C4-2B (cell line): ENCODE measurements around the gene PAOX.

Source experiments
- H3K27ac ChIP-seq: fragments of 450-650 bp; 2 replicates; pipeline ENCODE4 v1.5.1; 2017
- CTCF ChIP-seq: fragments of 450-650 bp; conservative IDR thresholded peaks from 2 replicates; pipeline ENCODE4 v1.5.1; 2017; ENCODE audit warnings: mild to moderate bottlenecking
- ZFX ChIP-seq: fragments of 450-650 bp; IDR thresholded peaks from 2 replicates; pipeline ENCODE4 v1.6.1; 2017

The PAOX gene

DNA sequence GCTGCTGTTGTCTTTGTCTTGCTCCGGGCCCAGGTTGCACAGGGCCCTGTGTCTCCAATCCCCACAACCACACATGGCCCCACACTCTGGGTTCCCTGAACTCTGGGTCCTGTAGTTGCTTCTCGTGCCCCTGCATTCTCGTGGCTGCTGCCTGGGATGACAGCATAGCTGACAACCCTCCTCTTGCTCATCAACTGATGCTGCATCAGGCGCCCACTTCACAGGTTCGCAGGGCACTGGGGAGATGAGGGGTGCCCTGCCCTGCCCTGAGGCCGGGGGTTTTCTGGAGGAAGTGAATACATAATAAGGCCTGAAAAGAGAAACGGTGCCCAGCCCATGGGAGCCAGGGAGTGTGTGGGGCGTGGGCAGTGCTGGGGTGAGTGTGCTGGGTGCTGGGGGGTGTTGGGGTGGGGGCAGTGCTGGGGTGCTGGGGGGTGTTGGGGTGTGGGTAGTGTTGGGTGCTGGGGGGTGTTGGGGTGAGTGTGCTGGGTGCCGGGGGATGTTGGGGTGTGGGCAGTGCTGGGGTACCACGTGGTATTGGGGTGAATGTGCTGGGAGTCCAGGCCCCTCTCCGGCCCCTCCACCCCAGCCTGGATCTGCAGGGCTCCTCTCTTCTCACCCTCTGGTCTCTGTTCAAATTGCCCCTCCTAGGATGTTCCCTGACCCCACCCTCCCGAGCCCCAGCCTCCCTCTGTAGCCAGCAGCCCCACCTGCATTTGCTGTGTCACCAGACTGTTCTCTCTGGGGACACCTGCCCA, 12.9 kb downstream of the PAOX start:
- no peak overlapping the region for H3K27ac ChIP-seq

DNA sequence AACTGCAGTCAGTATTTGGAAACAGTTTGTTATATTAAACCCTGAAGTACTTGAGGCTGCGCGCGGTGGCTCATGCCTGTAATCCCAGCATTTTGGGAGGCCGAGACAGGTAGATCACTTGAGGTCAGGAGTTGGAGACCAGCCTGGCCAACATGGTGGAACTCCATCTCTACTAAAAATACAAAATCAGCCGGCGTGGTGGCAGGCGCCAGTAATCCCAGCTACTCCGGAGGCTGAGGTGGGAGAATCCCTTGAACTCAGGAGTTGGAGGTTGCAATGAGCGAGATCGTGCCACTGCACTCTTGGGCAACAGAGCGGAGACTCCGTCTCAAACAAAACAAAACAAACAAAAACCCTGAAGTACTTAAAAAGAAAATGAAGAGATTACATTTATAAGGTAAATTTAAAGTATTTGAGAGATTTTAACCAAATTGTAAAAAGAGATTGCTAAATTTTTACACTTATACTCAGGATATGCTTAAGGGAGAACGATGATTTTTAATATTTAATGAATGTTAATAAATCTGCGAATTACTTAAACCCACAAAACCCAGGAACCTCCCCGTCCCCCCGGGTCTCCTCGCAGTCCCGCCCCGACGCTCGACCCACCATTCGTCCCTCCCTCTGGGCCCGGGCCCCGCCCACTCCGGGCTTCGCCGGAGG, 14.5 kb downstream of the PAOX start:
- TF ChIP-seq ZFX (no peak), CTCF (no peak)
- H3K27ac ChIP-seq = peak overlapping the region; percentile 98

More for the DNA sequence above, 12.9 kb downstream of the PAOX start:
- no peak for TF ChIP-seq ZFX
- TF ChIP-seq CTCF = no peak

GRCh38 chr10:133394064-133394663, 15.1 kb downstream of the PAOX start, which contains the start of gene MTG1:
Gene MTG1 (plus strand): TSS chr10:133394157. CDS start chr10:133394221, 64 bp downstream.
- H3K27ac ChIP-seq = peak within 1 kb of the TSS; percentile 98
- peak; percentile 75; the same call in 1 of the 2 replicates for TF ChIP-seq ZFX
- no peak for TF ChIP-seq CTCF

- TF ChIP-seq ZFX = no peak
- TF ChIP-seq CTCF = no peak
- peak overlapping the region; percentile 98 for H3K27ac ChIP-seq
Measured at GRCh38 chr10:133394801-133395221, 15.7 kb downstream of the PAOX start.

- no peak for TF ChIP-seq CTCF
- no peak for TF ChIP-seq ZFX
- no peak overlapping the region for H3K27ac ChIP-seq
Measured at GRCh38 chr10:133396035-133396624, 17.1 kb downstream of the PAOX start.

DNA sequence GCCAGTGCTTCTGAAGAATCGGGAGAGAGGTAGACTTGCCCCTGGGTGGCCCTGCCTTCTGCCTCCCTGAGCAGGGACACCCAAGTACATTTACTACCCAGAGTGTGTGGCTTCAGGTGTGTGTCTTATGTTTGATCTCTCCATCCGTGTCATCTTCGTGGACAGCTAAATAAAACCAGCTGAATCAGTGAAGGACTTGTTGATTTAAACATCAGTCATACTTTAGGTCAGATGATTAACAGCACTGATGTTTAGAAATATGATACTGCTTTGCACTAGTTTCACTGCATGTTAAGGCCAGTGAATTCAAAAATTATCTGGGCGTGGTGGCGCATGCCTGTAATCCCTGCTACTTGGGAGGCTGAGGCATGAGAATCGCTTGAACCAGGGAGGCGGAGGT, 18.9 kb downstream of the PAOX start:
- TF ChIP-seq CTCF (no peak), ZFX (no peak)
- H3K27ac ChIP-seq = no peak overlapping the region
